VCaP (cell line): ENCODE data around the gene NUP210L.

Experiments used
- H3K27ac ChIP-seq: fragments of 450-650 bp; 2 replicates; pipeline ENCODE4 v1.5.1; 2017
- CTCF ChIP-seq: fragments of 450-650 bp; conservative IDR thresholded peaks from 2 replicates; pipeline ENCODE4 v1.5.1; 2017; ENCODE audit warnings: mild to moderate bottlenecking, moderate library complexity

The NUP210L gene

GRCh38 chr1:153959454-153959853, 195.4 kb downstream of the NUP210L start:
- TF ChIP-seq CTCF = no peak
- H3K27ac ChIP-seq = peak overlapping the region; percentile 95; the same call in 1 of the 2 replicates

- H3K27ac ChIP-seq = peak overlapping the region; percentile 95
- no peak for TF ChIP-seq CTCF
These were observed 196.0 kb downstream of the NUP210L start for GRCh38 chr1:153958961-153959260.

- peak within 1 kb of the TSS; percentile 95 for H3K27ac ChIP-seq
- no peak for TF ChIP-seq CTCF
These were observed 196.5 kb downstream of the NUP210L start, which contains the start of gene CRTC2 for GRCh38 chr1:153958111-153958960. Gene CRTC2, minus strand, starts transcription at chr1:153958612. Its CDS starts 115 bp downstream, at chr1:153958497.

GRCh38 chr1:153957744-153958110, 197.1 kb downstream of the NUP210L start:
- peak overlapping the region; percentile 95 for H3K27ac ChIP-seq
- TF ChIP-seq CTCF = no peak

DNA sequence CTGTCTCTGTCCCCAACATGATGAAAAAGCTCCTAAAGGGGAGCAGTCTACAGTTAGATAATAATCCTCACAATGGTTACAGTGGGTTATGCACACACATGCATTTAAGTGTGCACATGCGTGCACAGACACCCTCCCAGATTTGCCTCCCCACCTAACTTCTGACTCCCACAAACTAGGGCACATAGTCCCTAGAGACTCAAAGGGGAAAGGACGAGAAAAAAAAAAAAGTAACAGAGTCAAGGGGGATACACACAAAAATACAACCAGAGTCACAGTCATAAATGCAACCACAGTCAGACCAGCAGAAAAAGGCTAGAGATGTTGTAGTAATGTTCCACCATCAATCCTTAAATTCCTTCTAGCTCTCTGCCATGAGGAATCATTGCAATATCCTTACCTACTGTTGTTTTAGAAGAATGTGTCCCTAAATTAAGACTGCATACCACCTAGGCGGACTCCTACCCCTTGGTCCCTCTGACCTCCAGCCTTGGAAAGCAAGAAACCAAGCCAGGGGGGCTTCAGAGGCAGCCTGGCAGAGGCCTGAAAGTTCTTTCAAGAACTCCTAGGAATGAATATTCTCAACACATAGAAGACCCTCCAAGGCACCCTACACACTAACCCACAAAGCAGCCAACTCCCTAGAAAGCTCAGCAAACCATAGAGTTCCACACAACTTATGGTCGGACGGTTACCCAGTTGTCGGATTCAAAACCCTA, 197.7 kb downstream of the NUP210L start:
- TF ChIP-seq CTCF = no peak
- H3K27ac ChIP-seq = peak overlapping the region; percentile 95

- H3K27ac ChIP-seq = no peak overlapping the region
- TF ChIP-seq CTCF = no peak
These were observed 200.0 kb downstream of the NUP210L start for GRCh38 chr1:153954826-153955225.

DNA sequence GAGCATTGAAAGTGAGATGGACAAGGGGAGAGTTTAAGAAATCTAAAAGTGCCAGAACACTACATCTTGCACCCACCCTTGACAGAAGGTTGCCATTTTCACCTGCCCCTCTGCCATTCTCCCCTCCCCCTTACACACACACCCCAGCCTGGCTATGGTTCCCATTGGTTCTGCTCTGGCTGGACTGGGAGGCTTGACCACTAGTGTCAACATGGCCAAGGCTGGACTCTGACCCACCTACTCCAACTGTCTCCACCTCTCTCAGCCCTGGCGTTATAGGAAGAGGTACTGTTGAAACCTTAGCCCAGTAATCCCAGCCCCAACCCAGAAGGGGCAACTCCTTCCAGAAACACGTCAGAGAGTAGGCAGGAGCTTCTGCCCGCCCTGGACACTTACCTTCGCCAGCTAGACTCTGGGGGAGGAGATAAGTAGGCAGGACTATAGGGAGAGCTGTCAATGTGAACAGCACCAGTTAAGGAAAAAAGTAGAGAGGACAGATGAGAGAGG, 201.0 kb downstream of the NUP210L start:
- H3K27ac ChIP-seq = no peak overlapping the region
- no peak for TF ChIP-seq CTCF
